Pancreas (tissue), 10 donors: ENCODE data around the gene ILF3. TPM values are rescaled to one million over a fixed set of nuclear protein-coding genes. Genes with fewer than 3 reads are reported as not detected.

ENCODE experiments used
- ATAC-seq, 4 donors: fragments of 200-7000 bp; cut with Tn5 transposase; one replicate each; pipeline versions ENCODE4 v1.8.0 to v1.9.1; 2020; ENCODE audit warnings: mild to moderate bottlenecking in 4 of 4, moderate library complexity in 4 of 4
- DNase-seq, 6 donors: peaks; one replicate each; pipeline ENCODE4 v3.0.0-alpha.2; 2020
- FAIRE-seq: peaks from 2 replicates; lab custom pipeline; 2012; peaks lifted over from hg19 to GRCh38; lab: Jason Lieb, UNC
- H3K27ac ChIP-seq, 4 donors: fragments of 200-600 bp; sonication (generic); 1 replicate in 3 of 4; 2 replicates in 1 of 4; pipeline versions ENCODE4 v1.5.0 to v1.8.0; 2020
- H3K27me3 ChIP-seq, 4 donors: fragments of 200-600 bp; one replicate each; pipeline ENCODE4 v1.8.0; 2021
- H3K36me3 ChIP-seq, 3 donors: fragments of 200-600 bp; sonication (generic) in 1 of 3; one replicate each; pipeline versions ENCODE4 v1.5.0 to v1.8.0; 2020 to 2021
- H3K4me1 ChIP-seq, 3 donors: fragments of 200-600 bp; one replicate each; pipeline ENCODE4 v1.8.0; 2021
- H3K4me3 ChIP-seq, 4 donors: fragments of 200-600 bp; sonication (generic) in 2 of 4; one replicate each; pipeline versions ENCODE4 v1.5.0 to v1.8.0; 2020 to 2021
- H3K9me3 ChIP-seq, 4 donors: fragments of 200-600 bp; one replicate each; pipeline ENCODE4 v1.8.0; 2021
- WGBS, 2 donors: extraction: QIAGEN DNeasy Blood & Tissue Kit; methylation state at CpG; one replicate each; pipeline ENCODE4 v1.1.7; 2013; 5-methylcytosine and 5-hydroxymethylcytosine counted together
- intact Hi-C, 3 donors: fragments of 100-400 bp; cut with DNase I; formaldehyde crosslinking; loops; one replicate each; pipeline versions ENCODE4 v1.11.1 to v1.14.2; 2022
- polyA plus RNA-seq, 2 donors: library from polyadenylated mRNA; stranded (reverse); fragments of 200-250 nt; gene quantifications; one replicate each; pipeline ENCODE4 v1.2.3, GENCODE V29; 2013
- total RNA-seq, 6 donors: library from RNA; stranded (reverse); fragmentation: NEBNext Ultra II Directional in 4 of 6; extraction: Animal tissue kit (Norgen Biotek cat#: 25700) in 4 of 6; gene quantifications; one replicate each; pipeline versions ENCODE4 v1.2.1 to v1.2.4, GENCODE V29; 2021 to 2023
- TF ChIP-seq, protein P1 (sequence below), 4 donors: fragments of 200-600 bp; sonication (generic) in 3 of 4; IDR thresholded peaks; one replicate each; pipeline versions ENCODE4 v1.5.0 to v1.8.0; 2021; ENCODE audit warnings: antibody characterized with exemption in 4 of 4
- donor health status: healthy with polysubstance abuse.
- donor health status: DM: no; HTN: no; CAD: no; lungs with moderate emphysema.
- donor health status: DM: no; HTN: no; CAD: no.
- donor health status: control.
- donor health status: control.
- donor health status: Bipolar disorder and iron deficiency.
- donor health status: DM: yes; HTN: yes; CAD: no.
- donor health status: DM: no; HTN: no; CAD: no.
- donor health status: DM: no; HTN: no; CAD: no.
- donor health status: DM: yes; HTN: yes; CAD: no.

ILF3 gene
- total and polyA plus RNA-seq, 8 donors: 70.5 to 129 (median 109) TPM

DNA sequence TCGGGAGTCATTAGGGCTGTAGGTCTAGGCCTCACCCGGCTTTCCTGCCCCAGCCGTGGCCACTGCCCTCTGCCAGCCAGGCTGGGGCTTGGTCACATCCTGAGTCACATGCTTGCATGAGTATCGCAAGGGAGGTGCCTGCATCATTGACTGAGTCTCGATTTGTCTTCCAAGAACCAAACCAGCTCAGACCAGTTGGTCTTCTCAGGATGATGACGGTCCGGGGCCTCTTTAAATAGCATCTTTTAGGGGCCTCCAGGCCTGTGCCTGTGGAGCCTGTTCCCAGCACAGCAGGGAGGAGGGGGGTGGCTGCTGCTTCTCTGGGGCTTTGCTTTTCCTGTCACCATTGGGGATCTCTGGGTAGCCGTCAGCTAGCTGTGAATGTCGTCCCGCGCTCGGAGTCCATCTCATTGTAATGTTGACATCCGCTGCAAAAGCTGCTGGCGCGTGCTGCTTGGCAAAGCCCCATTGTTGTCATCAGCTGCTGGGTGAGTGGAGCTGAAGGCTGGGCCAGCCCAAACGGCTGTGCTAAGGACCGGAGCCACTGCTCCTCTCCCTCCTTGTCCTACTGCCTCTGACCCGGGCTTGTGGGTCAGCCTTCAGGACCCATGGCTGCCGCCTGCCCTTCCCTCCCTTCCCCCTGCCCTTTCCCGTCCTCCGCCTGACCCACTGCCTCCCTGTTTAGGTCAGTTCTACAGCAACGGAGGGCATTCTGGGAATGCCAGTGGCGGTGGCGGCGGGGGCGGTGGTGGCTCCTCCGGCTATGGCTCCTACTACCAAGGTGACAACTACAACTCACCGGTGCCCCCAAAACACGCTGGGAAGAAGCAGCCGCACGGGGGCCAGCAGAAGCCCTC lies 32.7 kb downstream of the ILF3 start:
- Histone ChIP-seq H3K4me1 (no peaks in the 10 kb centered on the region), H3K4me3 (no peak overlapping the region), H3K27me3 (no peaks in the 10 kb centered on the region), H3K9me3 (no peaks in the 10 kb centered on the region), H3K27ac (no peak overlapping the region), H3K36me3 (peaks cover 10 to 85% (median 39%) of the 10 kb centered on the region in 3 donors)
- TF ChIP-seq, protein P1, sequence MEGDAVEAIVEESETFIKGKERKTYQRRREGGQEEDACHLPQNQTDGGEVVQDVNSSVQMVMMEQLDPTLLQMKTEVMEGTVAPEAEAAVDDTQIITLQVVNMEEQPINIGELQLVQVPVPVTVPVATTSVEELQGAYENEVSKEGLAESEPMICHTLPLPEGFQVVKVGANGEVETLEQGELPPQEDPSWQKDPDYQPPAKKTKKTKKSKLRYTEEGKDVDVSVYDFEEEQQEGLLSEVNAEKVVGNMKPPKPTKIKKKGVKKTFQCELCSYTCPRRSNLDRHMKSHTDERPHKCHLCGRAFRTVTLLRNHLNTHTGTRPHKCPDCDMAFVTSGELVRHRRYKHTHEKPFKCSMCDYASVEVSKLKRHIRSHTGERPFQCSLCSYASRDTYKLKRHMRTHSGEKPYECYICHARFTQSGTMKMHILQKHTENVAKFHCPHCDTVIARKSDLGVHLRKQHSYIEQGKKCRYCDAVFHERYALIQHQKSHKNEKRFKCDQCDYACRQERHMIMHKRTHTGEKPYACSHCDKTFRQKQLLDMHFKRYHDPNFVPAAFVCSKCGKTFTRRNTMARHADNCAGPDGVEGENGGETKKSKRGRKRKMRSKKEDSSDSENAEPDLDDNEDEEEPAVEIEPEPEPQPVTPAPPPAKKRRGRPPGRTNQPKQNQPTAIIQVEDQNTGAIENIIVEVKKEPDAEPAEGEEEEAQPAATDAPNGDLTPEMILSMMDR (IDR thresholded peaks at IDR 0.05): no peak
- peak in 2 of 4 donors; percentile 11 to 36 for ATAC-seq
- peak in 1 of 6 donors; percentile 55 for DNase-seq
- no peak for FAIRE-seq
- WGBS, 2 donors: 84 to 86% methylated on average over 31 of the region's 31 CpGs
- intact Hi-C loops: no loop called here

DNA sequence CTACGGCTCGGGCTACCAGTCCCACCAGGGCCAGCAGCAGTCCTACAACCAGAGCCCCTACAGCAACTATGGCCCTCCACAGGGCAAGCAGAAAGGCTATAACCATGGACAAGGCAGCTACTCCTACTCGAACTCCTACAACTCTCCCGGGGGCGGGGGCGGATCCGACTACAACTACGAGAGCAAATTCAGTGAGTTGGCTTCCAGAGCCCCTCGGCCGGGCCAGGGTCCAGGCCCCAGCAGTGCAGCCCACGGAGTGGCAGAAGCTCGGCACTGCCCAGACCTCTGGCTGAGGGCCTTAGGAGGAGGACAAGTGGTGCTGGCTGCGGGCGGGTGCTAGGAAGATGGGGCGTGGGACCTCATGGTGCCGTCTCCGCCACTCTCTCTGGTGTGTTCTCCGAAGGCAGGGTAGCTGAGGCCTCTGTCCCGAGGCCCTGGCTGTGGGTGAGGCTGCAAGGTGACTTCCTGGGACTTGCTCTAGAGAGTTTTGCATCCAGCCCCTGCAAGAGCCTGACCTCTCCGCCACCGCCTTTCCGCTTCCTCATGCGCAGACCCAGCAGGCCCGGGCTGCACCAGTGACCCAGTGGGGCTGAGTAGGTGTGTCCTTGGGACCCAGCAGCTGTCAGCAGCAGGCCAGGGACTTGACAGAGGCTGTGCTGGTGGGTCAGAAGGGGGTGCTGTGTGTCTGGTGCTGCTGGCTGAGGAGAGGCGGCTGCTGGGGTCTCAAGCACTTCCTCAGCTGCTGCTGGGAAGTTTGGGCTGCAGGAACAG lies 33.6 kb downstream of the ILF3 start:
- H3K36me3 ChIP-seq: peaks cover 8 to 77% (median 31%) of the 10 kb centered on the region in 3 donors
- ATAC-seq: no peak
- H3K27me3 ChIP-seq: no peaks in the 10 kb centered on the region
- no peak overlapping the region for H3K27ac ChIP-seq
- H3K9me3 ChIP-seq: no peaks in the 10 kb centered on the region
- FAIRE-seq: no peak
- intact Hi-C loops: no loop called here
- no peaks in the 10 kb centered on the region for H3K4me1 ChIP-seq
- 90 to 93% methylated on average over 25 of the region's 25 CpGs for WGBS, 2 donors
- TF ChIP-seq, protein P1 (IDR thresholded peaks at IDR 0.05): no peak
- DNase-seq: peak in 1 of 6 donors; percentile 74
- H3K4me3 ChIP-seq: no peak overlapping the region

DNA sequence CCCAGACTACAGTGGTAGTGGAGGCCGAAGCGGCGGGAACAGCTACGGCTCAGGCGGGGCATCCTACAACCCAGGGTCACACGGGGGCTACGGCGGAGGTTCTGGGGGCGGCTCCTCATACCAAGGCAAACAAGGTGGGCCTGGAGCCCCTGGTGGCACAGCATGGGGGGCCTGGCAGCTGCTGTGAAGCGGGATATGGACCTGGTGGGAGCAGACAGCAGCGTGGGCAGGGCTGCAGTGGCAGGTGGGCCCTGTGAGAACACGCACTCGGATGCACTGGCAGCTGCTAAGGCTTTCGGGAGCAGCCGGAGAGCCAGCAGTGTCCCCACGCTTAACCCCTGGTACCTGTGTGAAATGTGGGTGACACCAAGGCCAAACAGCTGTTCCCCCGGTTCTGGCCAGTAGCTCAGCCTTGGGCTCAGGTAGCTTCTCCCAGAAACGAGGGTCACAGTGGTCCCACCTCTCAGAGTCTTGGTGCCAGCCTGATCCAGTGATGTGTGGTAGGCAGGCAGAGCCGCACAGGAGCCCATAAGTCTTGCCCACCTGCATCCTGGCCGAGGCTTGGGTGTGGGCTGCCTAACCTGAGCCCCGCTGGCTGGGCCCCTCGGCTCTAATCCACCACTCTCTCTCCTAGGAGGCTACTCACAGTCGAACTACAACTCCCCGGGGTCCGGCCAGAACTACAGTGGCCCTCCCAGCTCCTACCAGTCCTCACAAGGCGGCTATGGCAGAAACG lies 34.6 kb downstream of the ILF3 start:
- peaks cover 5 to 67% (median 21%) of the 10 kb centered on the region in 3 donors for H3K36me3 ChIP-seq
- TF ChIP-seq, protein P1 (IDR thresholded peaks at IDR 0.05): no peak
- WGBS, 2 donors: 94 to 95% methylated on average over 27 of the region's 27 CpGs
- no peaks in the 10 kb centered on the region for H3K9me3 ChIP-seq
- ATAC-seq (no peak), DNase-seq (peak in 1 of 6 donors; percentile 60), FAIRE-seq (no peak)
- no peaks in the 10 kb centered on the region for H3K27me3 ChIP-seq
- H3K4me1 ChIP-seq: no peaks in the 10 kb centered on the region
- intact Hi-C loops: no loop called here
- H3K27ac ChIP-seq: no peak overlapping the region
- no peak overlapping the region for H3K4me3 ChIP-seq

DNA sequence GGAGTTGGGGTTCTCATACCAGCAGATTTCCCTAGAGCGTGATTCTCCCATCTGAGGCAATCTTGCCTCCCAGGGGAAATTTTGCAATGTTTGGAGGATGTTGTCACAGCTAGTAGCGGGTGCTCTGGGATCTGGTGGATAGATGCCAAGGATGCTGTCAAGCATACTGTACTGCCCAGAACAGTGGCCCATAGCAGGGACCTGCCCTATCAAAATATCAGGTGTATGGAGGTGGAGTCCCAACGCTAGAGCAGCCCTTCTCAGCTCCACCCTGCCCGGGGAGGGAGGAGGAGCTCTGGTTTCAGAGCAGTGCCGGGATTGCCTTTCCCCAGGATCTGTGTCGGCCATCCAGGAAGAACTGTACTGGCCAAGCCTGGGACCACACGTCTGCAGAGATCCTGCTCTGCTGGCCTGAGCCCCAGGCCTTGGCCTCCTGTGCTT lies 36.2 kb downstream of the ILF3 start:
- Histone ChIP-seq H3K36me3 (peaks cover 5 to 51% (median 15%) of the 10 kb centered on the region in 3 donors), H3K4me3 (no peak overlapping the region), H3K4me1 (peaks cover 0 to 1% (median 0%) of the 10 kb centered on the region in 3 donors), H3K27ac (no peak overlapping the region), H3K9me3 (no peaks in the 10 kb centered on the region), H3K27me3 (no peaks in the 10 kb centered on the region)
- no peak for FAIRE-seq
- intact Hi-C loops: no loop called here
- DNase-seq: no peak
- TF ChIP-seq, protein P1 (IDR thresholded peaks at IDR 0.05): no peak
- WGBS, 2 donors: 62% methylated on average over 7 of the region's 7 CpGs
- ATAC-seq: no peak
